DMS153 (cell line): ENCODE measurements around the gene AK8.
"Not testable (repeated sequence)": the region's sequence is repeated elsewhere in the genome, so short reads cannot be mapped to it uniquely, and the experiment has no call there.

Experiments
- DNase-seq: peaks from one replicate; lab custom pipeline; 2025; lab: John Stamatoyannopoulos, UW

Gene AK8

DNA sequence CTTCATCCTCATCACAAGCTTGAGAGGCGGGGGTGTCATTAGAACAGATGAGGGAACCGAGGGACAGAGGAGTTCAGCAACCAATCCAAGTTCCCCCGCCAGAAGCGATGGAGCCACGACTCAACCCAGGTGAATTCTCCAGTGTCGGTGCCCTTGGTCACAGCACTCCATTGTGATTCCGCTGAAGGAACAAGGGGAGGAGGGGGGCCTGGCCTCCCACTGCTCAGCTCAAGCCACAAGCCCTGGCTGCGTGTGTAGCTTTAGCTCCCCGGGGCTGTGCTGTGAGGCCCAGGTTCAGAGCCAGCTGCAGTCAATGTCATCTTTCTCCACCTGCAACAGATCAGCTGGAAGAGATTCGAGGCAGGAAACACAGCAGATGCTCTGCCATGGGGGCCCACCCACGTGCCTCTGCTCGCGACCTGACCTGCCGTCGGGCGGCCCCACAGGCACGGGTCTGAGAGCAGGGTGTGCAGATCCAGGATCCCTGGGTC is 135.2 kb downstream of the AK8 start:
- no peak for DNase-seq

DNA sequence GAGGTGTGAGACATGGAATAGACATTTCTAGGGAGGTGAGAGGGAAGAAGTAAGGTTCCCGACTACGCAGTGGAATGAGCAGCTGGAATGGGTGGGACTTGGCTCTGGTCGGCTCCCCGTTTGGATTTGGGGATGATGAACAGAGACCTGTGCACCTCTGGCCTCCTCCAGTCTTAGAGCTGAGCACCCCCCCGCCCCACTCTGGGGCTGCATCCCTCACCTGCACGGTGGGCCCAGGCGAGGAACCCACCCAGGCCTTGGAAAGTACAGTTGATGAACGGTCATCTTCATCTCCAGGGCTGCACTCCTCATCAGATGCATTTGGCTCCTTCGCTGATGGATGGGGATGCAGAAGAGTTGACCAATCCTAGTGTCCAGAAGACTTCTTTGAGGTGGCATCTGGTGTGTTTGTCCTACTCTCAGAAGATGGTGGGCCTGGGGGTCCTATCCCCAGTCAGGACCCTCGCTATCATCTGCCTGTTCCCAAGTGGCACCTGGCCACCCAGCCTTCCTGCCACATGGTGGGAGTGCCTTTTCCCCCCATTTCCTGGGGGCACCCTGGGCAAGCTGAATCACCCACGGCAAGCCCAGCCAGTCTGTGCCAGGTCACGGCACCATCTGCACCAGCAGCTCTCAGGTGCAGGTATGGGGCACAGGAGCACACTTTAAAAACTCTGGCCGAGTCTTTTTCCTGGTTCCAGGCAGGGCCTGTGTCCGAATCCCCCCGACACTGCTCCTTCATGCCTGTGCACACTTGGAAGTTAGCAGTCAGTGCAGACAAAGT is 137.4 kb downstream of the AK8 start:
- DNase-seq, result no peak

GRCh38 chr9:132739710-132740310 is 138.3 kb downstream of the AK8 start:
- no peak for DNase-seq

DNA sequence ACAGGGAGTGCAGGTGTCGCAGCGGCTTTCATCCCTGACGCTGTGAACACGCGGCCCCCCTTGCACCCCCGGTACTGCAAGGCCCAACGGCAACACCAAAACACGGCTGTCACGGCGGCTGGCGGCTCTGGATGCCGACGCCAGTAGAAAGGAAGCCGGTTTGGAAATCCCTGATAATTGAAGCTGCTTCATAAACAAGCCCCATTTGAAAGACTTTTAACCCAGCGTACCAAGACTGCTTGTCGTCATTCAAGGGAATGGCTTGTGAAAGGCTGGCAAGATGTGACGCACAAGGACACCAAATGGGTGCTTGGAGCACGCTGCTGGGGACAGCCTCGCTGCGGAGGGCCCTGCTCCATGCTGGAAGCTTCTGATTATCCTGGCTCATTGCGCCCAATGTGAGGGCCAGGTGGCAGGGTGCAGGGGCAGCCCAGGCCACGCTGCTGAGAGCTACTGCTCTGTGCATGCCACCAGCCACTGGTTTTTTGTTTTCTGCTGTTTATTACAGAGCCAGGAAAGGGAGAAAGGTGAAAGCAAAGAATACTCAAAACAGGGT is 144.7 kb downstream of the AK8 start:
- DNase-seq, result peak; percentile 25

GRCh38 chr9:132732326-132733259 is 145.5 kb downstream of the AK8 start:
- peak; percentile 34 for DNase-seq

GRCh38 chr9:132731230-132731629 is 146.9 kb downstream of the AK8 start:
- no peak for DNase-seq

DNA sequence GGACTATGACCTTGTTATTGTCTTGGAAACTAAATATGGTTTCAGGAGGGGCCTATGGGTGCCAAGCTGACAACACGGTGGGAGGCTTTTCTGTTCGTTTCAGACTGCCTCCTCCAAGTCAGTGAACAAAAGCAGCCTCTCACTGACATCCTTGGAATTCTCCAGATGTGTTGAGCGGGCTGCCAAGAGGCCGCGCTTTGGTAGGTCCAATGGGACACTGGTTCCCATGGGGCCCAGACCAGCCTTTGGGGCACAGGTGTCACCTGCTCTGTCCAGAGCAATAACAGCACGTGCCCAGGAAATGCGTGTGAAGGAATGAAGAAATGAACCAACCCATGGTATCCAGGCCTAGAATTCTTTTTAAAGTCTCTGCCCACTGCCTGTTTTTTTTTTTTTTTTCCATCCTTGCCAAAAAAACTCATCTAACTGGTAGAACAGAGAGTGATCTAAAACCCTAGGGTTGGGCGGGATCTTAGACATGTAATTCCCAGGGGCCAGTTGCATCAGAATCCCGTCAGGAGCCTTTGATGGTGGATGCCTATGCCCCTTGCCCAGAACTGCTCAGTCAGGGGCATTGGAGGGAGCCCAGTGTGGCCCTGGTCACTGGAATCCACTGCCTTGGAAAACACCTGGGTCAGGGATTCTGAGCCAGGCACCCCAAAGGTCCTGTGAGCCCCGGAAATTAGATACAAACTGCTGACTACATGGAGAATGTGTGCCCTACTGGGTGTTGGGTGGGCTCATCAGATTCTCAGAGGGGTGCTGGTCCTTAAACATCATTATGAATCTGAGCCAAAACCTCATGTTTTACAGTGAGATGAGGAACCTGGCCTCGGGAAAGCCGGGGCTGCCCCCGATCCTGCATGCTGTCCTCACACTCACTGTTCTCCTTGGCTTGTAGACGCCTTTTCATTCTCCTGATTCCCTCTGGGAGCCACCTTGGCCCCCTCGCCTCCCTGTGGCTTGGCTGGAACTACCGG is 147.7 kb downstream of the AK8 start:
- no peak for DNase-seq

GRCh38 chr9:132729235-132729890 is 148.7 kb downstream of the AK8 start:
- no peak for DNase-seq

GRCh38 chr9:132728497-132728896 is 149.6 kb downstream of the AK8 start:
- no peak for DNase-seq

- DNase-seq, result no peak
Observed at GRCh38 chr9:132728071-132728470, 150.0 kb downstream of the AK8 start.

DNA sequence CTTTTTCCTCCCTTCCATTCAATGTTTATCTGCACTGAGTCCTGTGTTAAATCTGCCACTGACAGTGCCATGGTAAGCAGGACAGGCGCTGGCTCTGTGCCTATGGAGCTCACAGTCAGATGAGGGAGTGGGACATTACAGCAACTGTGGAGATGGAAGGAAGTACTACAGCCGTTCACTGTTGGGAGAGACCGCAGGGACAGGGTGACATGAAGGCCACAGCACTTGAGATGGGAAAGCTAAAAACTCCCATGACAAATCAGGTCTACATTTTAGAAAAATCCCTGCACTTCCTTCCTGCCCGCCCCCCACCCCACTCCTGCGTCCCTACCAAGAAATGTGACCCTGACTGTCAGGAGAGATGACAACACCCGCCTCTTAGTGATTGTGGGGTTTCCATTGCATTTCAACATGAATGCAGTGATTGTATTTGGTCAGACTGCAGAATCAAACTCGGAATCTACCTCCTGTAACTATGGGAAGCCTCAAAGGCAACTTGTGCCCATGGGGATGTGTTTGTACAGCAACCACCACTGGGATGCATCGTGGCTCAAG is 151.4 kb downstream of the AK8 start:
- DNase-seq, result no peak

DNA sequence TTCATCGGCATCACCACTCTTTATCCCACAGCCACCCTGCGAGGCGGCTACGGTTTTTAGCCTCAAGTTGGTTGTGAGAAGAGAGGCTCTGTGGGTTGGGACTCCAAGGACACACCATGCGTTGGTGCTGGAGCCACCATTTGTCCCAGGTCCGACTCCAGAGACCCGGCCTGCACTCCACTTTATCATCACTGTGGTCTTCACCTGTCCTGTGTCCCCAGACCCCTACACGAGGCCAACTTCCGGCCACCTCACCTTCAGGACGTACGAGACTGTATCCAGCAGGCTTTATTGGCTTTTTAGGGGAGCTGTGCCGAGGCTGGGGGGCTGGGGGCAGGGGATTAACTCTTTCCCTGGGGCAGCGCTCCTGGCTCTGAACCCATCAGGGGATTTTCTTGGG is 152.8 kb downstream of the AK8 start:
- no peak for DNase-seq

DNA sequence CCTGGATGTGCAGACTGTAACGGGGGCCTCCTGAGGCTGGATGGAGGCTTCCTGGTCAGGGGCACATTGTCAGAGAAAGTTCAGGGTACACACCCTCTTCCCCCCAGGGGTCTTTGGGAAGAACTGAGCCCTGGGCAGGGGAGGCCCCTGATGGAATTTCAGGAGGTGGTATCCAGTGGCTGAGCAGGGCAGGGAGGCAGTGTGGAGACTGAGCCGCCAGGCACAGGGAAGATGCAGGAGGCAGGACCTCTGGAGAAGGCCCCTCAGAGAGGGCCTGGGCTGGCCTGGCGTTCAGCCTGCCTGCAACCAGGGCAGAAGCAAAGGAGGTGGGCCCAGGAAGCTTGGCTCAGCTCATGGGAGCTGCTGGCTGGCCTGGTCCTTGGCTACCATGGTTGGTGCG is 154.3 kb downstream of the AK8 start:
- DNase-seq, result no peak

GRCh38 chr9:132722564-132723065 is 155.5 kb downstream of the AK8 start:
- no peak for DNase-seq

DNA sequence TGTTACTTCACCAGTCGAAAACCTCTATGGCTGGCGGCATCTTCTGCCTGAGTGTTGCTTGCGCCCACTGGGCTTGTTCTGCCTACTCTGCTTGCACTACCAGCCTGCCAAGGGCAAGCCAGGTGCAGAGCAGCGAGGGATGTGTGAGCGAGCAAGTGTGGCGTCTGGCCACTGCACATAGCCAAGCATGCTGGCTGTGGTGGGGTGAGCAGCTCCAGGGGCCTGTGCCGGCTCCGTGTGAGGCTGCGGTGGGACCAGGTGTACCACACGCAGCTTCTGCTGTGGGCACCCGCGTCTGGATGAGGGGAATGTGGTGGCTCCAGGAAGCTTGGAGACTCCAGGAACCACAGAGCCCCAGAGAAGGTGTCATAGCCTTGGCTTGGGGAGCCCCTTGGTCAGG is 156.4 kb downstream of the AK8 start:
- no peak for DNase-seq

DNA sequence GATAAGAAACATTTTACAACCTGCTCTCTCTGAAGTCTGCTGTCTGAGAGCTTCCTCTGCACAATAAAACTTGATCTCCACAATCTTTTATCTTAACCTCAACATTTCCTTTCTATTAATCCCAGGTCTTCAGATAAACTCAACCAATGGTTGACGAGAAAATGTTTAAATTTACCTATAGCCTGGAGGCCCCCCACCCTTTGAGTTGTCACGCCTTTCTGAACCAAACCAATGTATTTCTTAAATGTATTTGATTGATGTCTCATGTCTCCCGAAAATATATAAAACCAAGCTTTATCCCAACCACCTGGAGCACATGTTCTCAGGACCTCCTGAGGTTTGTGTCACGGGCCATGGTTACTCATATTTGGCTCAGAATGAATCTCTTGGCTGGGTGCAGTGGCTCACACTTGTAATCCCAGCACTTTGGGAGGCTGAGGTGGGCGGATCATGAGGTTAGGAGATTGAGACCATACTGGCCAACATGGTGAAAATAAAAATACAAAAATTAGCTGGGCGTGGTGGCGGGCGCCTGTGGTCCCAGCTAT is 159.6 kb downstream of the AK8 start:
- DNase-seq, result not testable (repeated sequence)

DNA sequence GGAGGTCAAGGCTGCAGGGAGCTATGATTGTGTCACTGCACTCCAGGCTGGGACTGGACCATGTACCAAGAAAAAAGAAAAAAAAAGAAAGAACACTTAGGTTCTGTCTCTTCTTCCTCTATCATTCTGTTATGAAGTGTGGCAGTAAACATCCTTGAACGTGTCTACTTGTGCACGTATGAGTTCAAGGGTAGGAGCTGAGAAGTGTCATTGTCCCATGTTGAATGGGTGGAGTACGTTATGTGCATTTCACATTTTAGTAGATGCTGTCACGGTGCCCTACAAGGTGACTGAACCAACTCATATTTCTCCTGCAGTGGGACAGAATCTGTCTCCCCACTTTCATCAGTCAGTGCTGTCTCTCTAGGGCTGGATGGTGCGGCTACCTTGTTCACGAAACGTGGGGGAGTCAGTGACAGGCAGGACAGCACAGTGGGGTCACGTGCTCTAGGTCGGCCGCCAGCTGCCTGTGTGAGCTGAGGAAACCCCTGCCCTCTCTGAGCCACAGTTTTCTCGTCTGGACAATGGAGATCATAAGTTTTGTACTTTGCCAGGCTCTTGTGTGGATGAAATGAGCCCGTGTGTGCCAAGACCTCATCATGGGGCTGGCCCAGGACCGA is 160.6 kb downstream of the AK8 start:
- DNase-seq, result no peak

DNA sequence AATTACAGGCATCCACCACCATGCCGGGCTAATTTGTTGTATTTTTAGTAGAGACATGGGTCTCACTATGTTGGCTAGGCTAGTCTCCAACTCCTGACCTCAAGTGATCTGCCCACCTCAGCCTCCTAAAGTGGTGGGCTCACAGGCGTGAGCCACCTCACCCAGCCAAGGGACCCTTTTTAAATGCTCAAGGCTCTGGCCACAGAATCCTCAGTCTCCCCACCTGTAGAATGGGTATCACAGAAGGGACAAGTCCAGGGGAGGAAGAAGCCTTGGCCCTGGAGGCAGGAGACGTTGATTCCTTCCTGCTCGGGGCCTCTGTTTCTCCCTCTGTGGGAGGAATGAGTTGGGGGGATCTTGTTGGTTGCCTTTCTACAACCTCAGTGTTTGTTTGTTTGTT is 162.1 kb downstream of the AK8 start:
- DNase-seq, result no peak

- DNase-seq, result no peak
Observed at GRCh38 chr9:132712753-132713152, 165.3 kb downstream of the AK8 start.
